ENCODE results near the gene AQP12B.

- TF ChIP-seq CTCF (IDR thresholded peaks at IDR 0.05) (no peak), POLR2A (IDR thresholded peaks at IDR 0.05) (no peak)
Measured at GRCh38 chr2:240720686-240721595, 38.3 kb upstream of the AQP12B start.

All from testis (tissue), 2 donors.